WI38 (cell line): ENCODE data around the gene MAPKAPK3.

Experiments used
- H3K4me3 ChIP-seq: 2 replicates; pipeline ENCODE4 v1.5.1; 2011; ENCODE audit warnings: low read depth, mild to moderate bottlenecking, control low read depth, low read length
- CTCF ChIP-seq: IDR thresholded peaks from 2 replicates; pipeline ENCODE4 v1.5.1; 2012; ENCODE audit warnings: low read depth, mild to moderate bottlenecking, control low read depth, low read length

MAPKAPK3 gene

GRCh38 chr3:50600141-50600753 lies 16.7 kb upstream of the MAPKAPK3 start:
- H3K4me3 ChIP-seq = no peak overlapping the region
- TF ChIP-seq CTCF = no peak

GRCh38 chr3:50600841-50601591 lies 15.9 kb upstream of the MAPKAPK3 start:
- TF ChIP-seq CTCF = no peak
- peak overlapping the region; percentile 41 for H3K4me3 ChIP-seq

- no peak overlapping the region for H3K4me3 ChIP-seq
- no peak for TF ChIP-seq CTCF
Measured at GRCh38 chr3:50602595-50603191, 14.3 kb upstream of the MAPKAPK3 start.

GRCh38 chr3:50603261-50604109 lies 13.5 kb upstream of the MAPKAPK3 start:
- no peak overlapping the region for H3K4me3 ChIP-seq
- TF ChIP-seq CTCF = no peak

- H3K4me3 ChIP-seq = no peak overlapping the region
- TF ChIP-seq CTCF = no peak
Measured at GRCh38 chr3:50604110-50604621, 12.8 kb upstream of the MAPKAPK3 start.

GRCh38 chr3:50604628-50605588 lies 12.0 kb upstream of the MAPKAPK3 start:
- TF ChIP-seq CTCF = no peak

More at GRCh38 chr3:50604628-50605588, 12.0 kb upstream of the MAPKAPK3 start:
- H3K4me3 ChIP-seq = no peak overlapping the region
